ENCODE measurements around the gene SNX25. TPM values are rescaled to one million over a fixed set of nuclear protein-coding genes. Genes with fewer than 3 reads are reported as not detected.

SNX25 gene
- total RNA-seq, 2 donors from 2014 or later, result 13.3 to 30.6 TPM

DNA sequence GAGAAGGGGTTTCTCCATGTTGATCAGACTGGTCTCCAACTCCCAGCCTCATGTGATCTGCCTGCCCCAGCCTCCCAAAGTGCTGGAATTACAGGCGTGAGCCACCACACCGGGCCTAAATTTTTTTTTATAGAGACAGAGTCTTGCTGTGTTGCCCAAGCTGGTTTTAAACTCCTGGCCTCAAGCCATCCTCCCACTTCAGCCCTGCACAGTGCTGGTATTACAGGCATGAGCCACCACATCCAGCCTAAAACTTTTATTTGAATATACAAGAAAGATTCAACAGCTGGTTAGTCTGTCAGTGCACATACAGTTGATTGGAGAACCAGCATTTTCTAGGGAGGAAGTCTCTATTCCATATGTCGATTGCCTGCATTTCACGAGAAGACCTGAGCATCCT lies 95.1 kb downstream of the SNX25 start:
- no peak overlapping the region for H3K9ac ChIP-seq (ENCODE audit: low read depth in 2 of 2, low read length in 2 of 2)
- no peak for DNase-seq
- intact Hi-C loops (cut with DNase I), result no loop called here

DNA sequence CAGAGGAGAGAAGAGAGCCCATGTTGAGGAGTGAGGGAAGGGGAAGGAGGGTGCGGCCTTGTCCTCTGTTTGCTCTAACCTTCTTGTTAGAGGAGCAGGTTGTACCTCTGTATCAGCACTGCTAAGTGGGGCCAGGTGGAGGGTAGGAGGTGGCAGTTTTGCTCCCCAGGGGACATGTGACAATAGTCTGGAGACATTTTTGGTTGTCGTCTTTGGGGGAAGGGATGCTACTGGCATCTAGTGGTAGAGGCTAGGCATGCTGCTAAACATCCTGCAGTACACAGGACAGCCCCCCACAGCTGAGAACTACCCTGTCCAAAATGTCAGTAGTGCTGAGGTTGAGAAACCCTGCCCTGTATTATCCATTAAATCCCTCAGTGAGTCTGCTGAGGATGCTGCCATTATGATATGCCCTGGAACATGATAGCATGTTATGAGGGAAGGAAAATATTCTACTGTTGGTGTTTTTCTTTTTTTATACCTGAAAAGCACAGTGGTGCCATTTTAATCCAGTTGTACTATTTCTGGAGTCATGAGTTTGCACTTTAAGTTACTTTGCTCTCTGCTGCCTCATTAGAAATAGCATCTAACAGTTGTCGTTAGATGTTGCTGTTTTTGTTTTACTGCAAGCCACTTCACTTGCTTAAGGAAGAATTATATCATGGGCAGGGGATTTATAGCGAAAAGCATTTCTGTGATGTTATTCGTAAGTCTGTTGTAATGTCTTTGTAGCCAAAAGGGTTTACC lies 95.7 kb downstream of the SNX25 start:
- Histone ChIP-seq H3K36me3 (no peaks in the 10 kb centered on the region), H3K4me3 (no peak overlapping the region), H3K4me1 (no peaks in the 10 kb centered on the region), H3K27ac (no peak overlapping the region), H3K9ac (ENCODE audit: low read depth in 2 of 2, low read length in 2 of 2) (no peak overlapping the region), H3K9me3 (no peaks in the 10 kb centered on the region), H3K27me3 (no peaks in the 10 kb centered on the region)
- DNase-seq, result no peak
- TF ChIP-seq, protein P1, sequence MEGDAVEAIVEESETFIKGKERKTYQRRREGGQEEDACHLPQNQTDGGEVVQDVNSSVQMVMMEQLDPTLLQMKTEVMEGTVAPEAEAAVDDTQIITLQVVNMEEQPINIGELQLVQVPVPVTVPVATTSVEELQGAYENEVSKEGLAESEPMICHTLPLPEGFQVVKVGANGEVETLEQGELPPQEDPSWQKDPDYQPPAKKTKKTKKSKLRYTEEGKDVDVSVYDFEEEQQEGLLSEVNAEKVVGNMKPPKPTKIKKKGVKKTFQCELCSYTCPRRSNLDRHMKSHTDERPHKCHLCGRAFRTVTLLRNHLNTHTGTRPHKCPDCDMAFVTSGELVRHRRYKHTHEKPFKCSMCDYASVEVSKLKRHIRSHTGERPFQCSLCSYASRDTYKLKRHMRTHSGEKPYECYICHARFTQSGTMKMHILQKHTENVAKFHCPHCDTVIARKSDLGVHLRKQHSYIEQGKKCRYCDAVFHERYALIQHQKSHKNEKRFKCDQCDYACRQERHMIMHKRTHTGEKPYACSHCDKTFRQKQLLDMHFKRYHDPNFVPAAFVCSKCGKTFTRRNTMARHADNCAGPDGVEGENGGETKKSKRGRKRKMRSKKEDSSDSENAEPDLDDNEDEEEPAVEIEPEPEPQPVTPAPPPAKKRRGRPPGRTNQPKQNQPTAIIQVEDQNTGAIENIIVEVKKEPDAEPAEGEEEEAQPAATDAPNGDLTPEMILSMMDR (IDR thresholded peaks at IDR 0.05), result no peak
- intact Hi-C loops (cut with DNase I), result no loop called here

More for the DNA sequence above, 95.1 kb downstream of the SNX25 start:
- H3K36me3 ChIP-seq, result no peaks in the 10 kb centered on the region
- H3K27me3 ChIP-seq, result no peaks in the 10 kb centered on the region
- H3K4me1 ChIP-seq, result no peaks in the 10 kb centered on the region
- TF ChIP-seq, protein P1 (IDR thresholded peaks at IDR 0.05), result no peak
- no peaks in the 10 kb centered on the region for H3K9me3 ChIP-seq
- no peak overlapping the region for H3K27ac ChIP-seq
- no peak overlapping the region for H3K4me3 ChIP-seq

DNA sequence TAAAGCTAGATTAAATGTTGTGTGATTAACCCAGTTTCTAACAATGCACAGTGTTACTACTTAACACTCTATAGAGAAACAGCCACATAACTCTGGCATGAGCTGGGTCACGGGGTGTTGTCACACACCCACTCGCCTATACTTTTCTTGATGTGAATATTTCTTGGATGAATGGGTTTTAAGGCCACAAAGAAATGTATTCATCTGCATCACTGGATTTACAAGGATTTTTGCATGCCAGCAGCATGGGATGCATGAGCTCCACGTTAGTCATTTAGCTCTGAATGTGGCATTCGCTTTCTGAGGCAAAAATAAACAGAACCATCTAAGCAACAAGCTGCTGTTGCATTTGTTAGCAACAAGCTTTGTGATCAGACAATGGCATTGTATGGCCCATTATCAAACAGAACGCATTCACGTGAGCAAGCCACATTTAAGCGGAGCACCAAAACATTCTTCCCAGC lies 96.6 kb downstream of the SNX25 start:
- H3K4me1 ChIP-seq, result no peaks in the 10 kb centered on the region
- H3K27me3 ChIP-seq, result no peaks in the 10 kb centered on the region
- H3K4me3 ChIP-seq, result no peak overlapping the region
- H3K36me3 ChIP-seq, result no peaks in the 10 kb centered on the region
- H3K27ac ChIP-seq, result no peak overlapping the region
- H3K9ac ChIP-seq (ENCODE audit: low read depth in 2 of 2, low read length in 2 of 2), result no peak overlapping the region
- H3K9me3 ChIP-seq, result no peaks in the 10 kb centered on the region
- TF ChIP-seq, protein P1 (IDR thresholded peaks at IDR 0.05), result no peak
- no peak for DNase-seq
- intact Hi-C loops (cut with DNase I), result no loop called here

DNA sequence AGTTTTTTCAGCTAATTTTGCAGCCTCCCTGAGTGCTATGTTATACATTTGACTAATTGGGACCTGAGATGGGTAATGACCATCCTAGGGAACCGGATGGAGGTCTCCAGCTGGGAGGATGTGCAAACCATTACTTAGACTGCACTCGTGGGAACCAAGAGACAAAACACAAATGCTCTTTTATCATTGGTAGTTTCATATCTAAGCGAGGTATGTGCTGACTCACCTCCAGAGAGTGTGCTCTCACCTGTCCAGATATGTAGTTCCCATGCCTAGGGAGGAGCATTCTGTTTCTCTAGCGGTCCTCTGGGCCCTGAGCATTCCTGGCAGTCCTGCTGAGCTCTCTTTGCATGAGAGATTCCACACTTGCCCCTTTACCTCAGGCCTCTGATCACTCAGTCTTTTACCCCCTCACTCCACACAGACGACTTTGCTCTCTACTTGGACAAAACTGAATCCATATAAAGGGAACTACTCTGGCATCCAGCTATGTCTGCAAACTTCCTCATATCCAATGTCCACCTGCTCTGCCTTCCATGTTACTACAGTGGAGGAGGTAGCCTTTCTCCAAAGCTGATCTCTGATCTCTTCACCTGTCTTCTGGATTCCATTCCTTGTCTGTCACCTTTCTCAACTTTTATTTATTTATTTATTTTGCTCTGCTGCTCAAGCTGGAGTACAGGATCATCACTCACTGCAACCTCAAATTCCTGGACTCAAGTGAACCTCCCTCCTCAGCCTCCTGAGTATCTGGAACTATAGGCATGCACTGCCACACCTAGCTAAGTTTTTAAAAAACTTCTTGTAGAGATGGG lies 97.9 kb downstream of the SNX25 start:
- DNase-seq, result no peak
- no peaks in the 10 kb centered on the region for H3K27me3 ChIP-seq
- intact Hi-C loops (cut with DNase I), result no loop called here
- no peaks in the 10 kb centered on the region for H3K36me3 ChIP-seq
- H3K27ac ChIP-seq, result no peak overlapping the region
- H3K4me3 ChIP-seq, result no peak overlapping the region
- H3K9ac ChIP-seq (ENCODE audit: low read depth in 2 of 2, low read length in 2 of 2), result no peak overlapping the region
- no peaks in the 10 kb centered on the region for H3K9me3 ChIP-seq
- H3K4me1 ChIP-seq, result no peaks in the 10 kb centered on the region
- TF ChIP-seq, protein P1 (IDR thresholded peaks at IDR 0.05), result no peak

DNA sequence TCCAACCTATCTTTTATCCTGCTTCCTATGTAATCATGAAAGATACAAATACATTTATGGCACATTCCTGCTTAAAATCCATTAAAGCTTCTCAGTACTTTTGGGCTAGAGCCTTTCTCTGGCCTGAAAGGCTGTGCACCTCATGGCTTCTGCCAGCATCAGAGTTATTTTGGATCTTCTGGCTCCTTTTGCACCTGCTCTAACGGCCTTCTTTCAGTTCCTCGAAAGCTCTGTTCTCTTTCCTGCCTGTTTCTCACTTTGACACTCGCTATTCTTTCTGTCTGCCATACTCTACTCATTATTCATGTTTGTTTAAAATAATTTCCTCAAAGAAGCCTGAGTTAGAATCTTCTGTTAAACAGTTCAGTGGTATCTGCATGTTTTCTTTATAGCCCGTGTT lies 100.4 kb downstream of the SNX25 start:
- no peaks in the 10 kb centered on the region for H3K4me1 ChIP-seq
- TF ChIP-seq, protein P1 (IDR thresholded peaks at IDR 0.05), result no peak
- H3K36me3 ChIP-seq, result no peaks in the 10 kb centered on the region

More for the DNA sequence above, 100.4 kb downstream of the SNX25 start:
- H3K27ac ChIP-seq, result no peak overlapping the region
- intact Hi-C loops (cut with DNase I), result no loop called here
- no peak for DNase-seq
- no peaks in the 10 kb centered on the region for H3K9me3 ChIP-seq
- H3K27me3 ChIP-seq, result no peaks in the 10 kb centered on the region
- no peak overlapping the region for H3K4me3 ChIP-seq
- H3K9ac ChIP-seq (ENCODE audit: low read depth in 2 of 2, low read length in 2 of 2), result no peak overlapping the region

All from colonic mucosa (tissue), 4 donors.